ENCODE results near the gene ZFAND2A.

- TF ChIP-seq CTCF (conservative IDR thresholded peaks at IDR 0.05; ENCODE audit: low read length) (no peak), EZH2phosphoT487 (IDR thresholded peaks at IDR 0.05; ENCODE audit: borderline replicate concordance) (no peak)
These were observed 8.2 kb downstream of the ZFAND2A start for GRCh38 chr7:1151653-1152425.

All from Loucy (cell line).